ENCODE measurements around the gene ZNF831. TPM values are rescaled to one million over a fixed set of nuclear protein-coding genes. Genes with fewer than 3 reads are reported as not detected.

Gene ZNF831
- total RNA-seq, 3 donors from 2014 or later (not counting 1 experiment from before 2014, with no cell fraction given) = 24.8 to 42.0 (median 40.2) TPM

DNA sequence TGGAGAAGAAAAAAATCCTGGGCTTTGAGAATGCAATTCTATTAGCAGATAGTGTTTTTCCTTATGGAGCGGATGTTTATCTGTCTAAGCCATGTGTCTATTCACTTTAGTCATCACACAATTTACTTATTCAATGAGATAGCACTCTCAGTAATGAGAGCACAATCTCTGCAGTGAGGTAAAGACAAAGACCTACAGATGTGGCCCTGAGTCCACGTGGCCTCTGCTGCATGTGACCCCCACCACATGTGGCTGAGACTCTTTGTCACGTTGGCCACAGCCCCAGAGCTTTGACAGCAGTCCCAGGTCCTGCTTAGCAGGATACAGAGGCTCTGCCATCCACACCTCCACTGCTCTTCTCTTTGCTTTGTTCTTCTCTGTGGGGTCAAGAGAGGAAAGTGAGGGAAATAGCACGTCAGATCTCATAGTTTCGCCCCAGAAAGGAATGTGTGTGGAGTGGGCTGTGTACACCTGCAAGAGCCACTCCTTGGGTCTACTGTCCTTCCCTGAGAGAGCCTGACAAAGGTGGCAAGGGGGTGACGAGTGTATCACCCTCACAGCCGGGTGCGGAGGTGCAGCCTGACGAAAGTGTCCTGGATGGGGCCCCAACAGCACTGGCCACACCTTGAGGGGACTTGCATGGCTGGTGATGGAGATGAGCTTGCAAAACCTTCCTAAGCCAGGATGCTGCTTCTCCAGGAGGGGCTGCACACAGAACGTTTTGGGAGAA is 40.7 kb downstream of the ZNF831 start:
- H3K27ac ChIP-seq (ENCODE audit: low read length) = no peak overlapping the region
- ATAC-seq (peak in 2 of 3 donors; percentile 24 to 48), DNase-seq (no peak)
- Mint-ChIP-seq H3K36me3 (peaks cover 30% of the 10 kb centered on the region), H3K9me3 (peaks cover 0 to 2% of the 10 kb centered on the region in 2 donors), H3K27ac (peak overlapping the region; percentile 68 to 71), H3K4me3 (no peak overlapping the region), H3K4me1 (peaks cover 41 to 42% of the 10 kb centered on the region in 2 donors), H3K27me3 (ENCODE audit: low read depth in 2 of 2) (no peaks in the 10 kb centered on the region)
- WGBS (ENCODE audit: insufficient coverage) = 70% methylated on average over 9 of the region's 10 CpGs
- peaks cover 69% of the 10 kb centered on the region for H3K36me3 ChIP-seq (ENCODE audit: control insufficient read depth, insufficient read depth, low read length)
- no peaks in the 10 kb centered on the region for H3K27me3 ChIP-seq (ENCODE audit: control insufficient read depth, insufficient read depth, low read length)
- H3K4me1 ChIP-seq (ENCODE audit: control insufficient read depth, insufficient read depth, low read length) = peaks cover 32% of the 10 kb centered on the region
- TF ChIP-seq, protein P1, sequence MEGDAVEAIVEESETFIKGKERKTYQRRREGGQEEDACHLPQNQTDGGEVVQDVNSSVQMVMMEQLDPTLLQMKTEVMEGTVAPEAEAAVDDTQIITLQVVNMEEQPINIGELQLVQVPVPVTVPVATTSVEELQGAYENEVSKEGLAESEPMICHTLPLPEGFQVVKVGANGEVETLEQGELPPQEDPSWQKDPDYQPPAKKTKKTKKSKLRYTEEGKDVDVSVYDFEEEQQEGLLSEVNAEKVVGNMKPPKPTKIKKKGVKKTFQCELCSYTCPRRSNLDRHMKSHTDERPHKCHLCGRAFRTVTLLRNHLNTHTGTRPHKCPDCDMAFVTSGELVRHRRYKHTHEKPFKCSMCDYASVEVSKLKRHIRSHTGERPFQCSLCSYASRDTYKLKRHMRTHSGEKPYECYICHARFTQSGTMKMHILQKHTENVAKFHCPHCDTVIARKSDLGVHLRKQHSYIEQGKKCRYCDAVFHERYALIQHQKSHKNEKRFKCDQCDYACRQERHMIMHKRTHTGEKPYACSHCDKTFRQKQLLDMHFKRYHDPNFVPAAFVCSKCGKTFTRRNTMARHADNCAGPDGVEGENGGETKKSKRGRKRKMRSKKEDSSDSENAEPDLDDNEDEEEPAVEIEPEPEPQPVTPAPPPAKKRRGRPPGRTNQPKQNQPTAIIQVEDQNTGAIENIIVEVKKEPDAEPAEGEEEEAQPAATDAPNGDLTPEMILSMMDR (IDR thresholded peaks at IDR 0.05) = no peak
- no peak overlapping the region for H3K4me3 ChIP-seq (ENCODE audit: low read length)
- intact Hi-C loops (cut with micrococcal nuclease) = no loop called here
- no peaks in the 10 kb centered on the region for H3K9me3 ChIP-seq (ENCODE audit: control insufficient read depth, insufficient read depth, low read length)

DNA sequence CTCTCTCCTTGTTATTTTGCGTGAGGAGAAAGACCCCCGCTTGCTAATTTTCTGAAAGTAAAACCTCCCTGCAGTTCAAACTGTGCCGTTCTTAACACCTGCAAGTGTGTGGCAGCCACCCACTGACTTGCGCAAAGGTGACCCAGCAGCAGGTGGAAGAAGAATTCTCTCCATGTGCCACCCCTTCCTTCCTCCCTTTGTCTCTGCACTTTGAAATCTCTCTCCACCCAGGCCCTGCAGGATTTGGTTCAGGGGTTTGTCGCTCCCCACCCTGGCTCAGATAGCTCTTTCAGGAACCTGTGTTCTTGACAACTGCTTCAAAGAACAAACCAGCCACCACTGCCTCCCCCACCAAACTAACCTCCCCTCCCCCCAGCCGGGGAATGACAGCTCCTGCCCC is 41.4 kb downstream of the ZNF831 start:
- H3K4me1 ChIP-seq (ENCODE audit: control insufficient read depth, insufficient read depth, low read length) = peaks cover 32% of the 10 kb centered on the region
- no peaks in the 10 kb centered on the region for H3K9me3 ChIP-seq (ENCODE audit: control insufficient read depth, insufficient read depth, low read length)
- Mint-ChIP-seq H3K4me3 (no peak overlapping the region), H3K9me3 (no peaks in the 10 kb centered on the region), H3K36me3 (peaks cover 23% of the 10 kb centered on the region), H3K4me1 (peaks cover 41 to 42% of the 10 kb centered on the region in 2 donors), H3K27ac (peak overlapping the region; percentile 20 to 68), H3K27me3 (ENCODE audit: low read depth in 2 of 2) (no peaks in the 10 kb centered on the region)
- intact Hi-C loops (cut with micrococcal nuclease) = loop anchor here (5.0 kb wide), 1 partner anchor 333 kb away; no protein-coding TSS in a partner anchor
- no peak overlapping the region for H3K27ac ChIP-seq (ENCODE audit: low read length)
- TF ChIP-seq, protein P1 (IDR thresholded peaks at IDR 0.05) = no peak
- no peaks in the 10 kb centered on the region for H3K27me3 ChIP-seq (ENCODE audit: control insufficient read depth, insufficient read depth, low read length)
- peaks cover 68% of the 10 kb centered on the region for H3K36me3 ChIP-seq (ENCODE audit: control insufficient read depth, insufficient read depth, low read length)
- 72% methylated on average over 6 of the region's 6 CpGs for WGBS (ENCODE audit: insufficient coverage)
- no peak for DNase-seq
- H3K4me3 ChIP-seq (ENCODE audit: low read length) = no peak overlapping the region
- no peak for ATAC-seq

DNA sequence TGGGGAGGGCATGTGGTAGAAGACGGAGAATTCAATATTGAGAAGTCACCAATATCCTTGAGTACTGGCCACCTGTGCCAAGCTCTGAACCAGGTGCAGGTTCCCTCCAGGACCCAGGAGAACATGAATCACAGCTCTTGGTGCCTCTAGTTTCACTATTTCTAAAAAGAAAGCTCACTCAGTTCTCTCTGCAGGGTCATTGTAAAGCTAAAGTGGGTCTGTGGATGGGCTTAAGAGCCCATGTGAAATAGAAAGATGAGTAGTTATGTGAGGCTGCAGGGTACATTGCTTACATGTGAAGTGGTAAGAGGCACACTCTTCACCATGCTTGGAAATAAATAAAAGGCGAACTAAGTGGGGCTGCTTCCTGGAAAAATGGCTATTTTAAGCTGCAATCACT is 43.6 kb downstream of the ZNF831 start:
- TF ChIP-seq, protein P1 (IDR thresholded peaks at IDR 0.05) = no peak
- no peak overlapping the region for H3K4me3 Mint-ChIP-seq
- Histone ChIP-seq H3K27ac (ENCODE audit: low read length) (no peak overlapping the region), H3K4me1 (ENCODE audit: control insufficient read depth, insufficient read depth, low read length) (peaks cover 32% of the 10 kb centered on the region), H3K4me3 (ENCODE audit: low read length) (no peak overlapping the region), H3K9me3 (ENCODE audit: control insufficient read depth, insufficient read depth, low read length) (no peaks in the 10 kb centered on the region), H3K27me3 (ENCODE audit: control insufficient read depth, insufficient read depth, low read length) (no peaks in the 10 kb centered on the region), H3K36me3 (ENCODE audit: control insufficient read depth, insufficient read depth, low read length) (peaks cover 68% of the 10 kb centered on the region)
- 89% methylated on average over 2 of the region's 2 CpGs for WGBS (ENCODE audit: insufficient coverage)
- peak overlapping the region; percentile 81 to 86 for H3K27ac Mint-ChIP-seq
- no peaks in the 10 kb centered on the region for H3K9me3 Mint-ChIP-seq
- H3K36me3 Mint-ChIP-seq = peaks cover 6% of the 10 kb centered on the region
- peaks cover 41 to 42% of the 10 kb centered on the region in 2 donors for H3K4me1 Mint-ChIP-seq
- intact Hi-C loops (cut with micrococcal nuclease) = loop anchor here (1.0 to 5.0 kb wide), 3 partner anchors 48 to 335 kb away; no protein-coding TSS in a partner anchor
- ATAC-seq (no peak), DNase-seq (no peak)
- H3K27me3 Mint-ChIP-seq (ENCODE audit: low read depth in 2 of 2) = no peaks in the 10 kb centered on the region

All from natural killer cell (primary cell).